Pancreas (tissue), 10 donors: ENCODE results near the gene ACER1. TPM values are rescaled to one million over a fixed set of nuclear protein-coding genes. Genes with fewer than 3 reads are reported as not detected.

ENCODE experiments used
- ATAC-seq, 4 donors: fragments of 200-7000 bp; cut with Tn5 transposase; one replicate each; pipeline versions ENCODE4 v1.8.0 to v1.9.1; 2020; ENCODE audit warnings: mild to moderate bottlenecking in 4 of 4, moderate library complexity in 4 of 4
- DNase-seq, 6 donors: peaks; one replicate each; pipeline ENCODE4 v3.0.0-alpha.2; 2020
- FAIRE-seq: peaks from 2 replicates; lab custom pipeline; 2012; peaks lifted over from hg19 to GRCh38; lab: Jason Lieb, UNC
- H3K27ac ChIP-seq, 4 donors: fragments of 200-600 bp; sonication (generic); 1 replicate in 3 of 4; 2 replicates in 1 of 4; pipeline versions ENCODE4 v1.5.0 to v1.8.0; 2020
- H3K27me3 ChIP-seq, 4 donors: fragments of 200-600 bp; one replicate each; pipeline ENCODE4 v1.8.0; 2021
- H3K36me3 ChIP-seq, 3 donors: fragments of 200-600 bp; sonication (generic) in 1 of 3; one replicate each; pipeline versions ENCODE4 v1.5.0 to v1.8.0; 2020 to 2021
- H3K4me1 ChIP-seq, 3 donors: fragments of 200-600 bp; one replicate each; pipeline ENCODE4 v1.8.0; 2021
- H3K4me3 ChIP-seq, 4 donors: fragments of 200-600 bp; sonication (generic) in 2 of 4; one replicate each; pipeline versions ENCODE4 v1.5.0 to v1.8.0; 2020 to 2021
- H3K9me3 ChIP-seq, 4 donors: fragments of 200-600 bp; one replicate each; pipeline ENCODE4 v1.8.0; 2021
- WGBS, 2 donors: extraction: QIAGEN DNeasy Blood & Tissue Kit; methylation state at CpG; one replicate each; pipeline ENCODE4 v1.1.7; 2013; 5-methylcytosine and 5-hydroxymethylcytosine counted together
- intact Hi-C, 3 donors: fragments of 100-400 bp; cut with DNase I; formaldehyde crosslinking; loops; one replicate each; pipeline versions ENCODE4 v1.11.1 to v1.14.2; 2022
- polyA plus RNA-seq, 2 donors: library from polyadenylated mRNA; stranded (reverse); fragments of 200-250 nt; gene quantifications; one replicate each; pipeline ENCODE4 v1.2.3, GENCODE V29; 2013
- total RNA-seq, 6 donors: library from RNA; stranded (reverse); fragmentation: NEBNext Ultra II Directional in 4 of 6; extraction: Animal tissue kit (Norgen Biotek cat#: 25700) in 4 of 6; gene quantifications; one replicate each; pipeline versions ENCODE4 v1.2.1 to v1.2.4, GENCODE V29; 2021 to 2023
- TF ChIP-seq, protein P1 (sequence below), 4 donors: fragments of 200-600 bp; sonication (generic) in 3 of 4; IDR thresholded peaks; one replicate each; pipeline versions ENCODE4 v1.5.0 to v1.8.0; 2021; ENCODE audit warnings: antibody characterized with exemption in 4 of 4
- donor health status: healthy with polysubstance abuse.
- donor health status: DM: no; HTN: no; CAD: no; lungs with moderate emphysema.
- donor health status: DM: no; HTN: no; CAD: no.
- donor health status: control.
- donor health status: control.
- donor health status: Bipolar disorder and iron deficiency.
- donor health status: DM: yes; HTN: yes; CAD: no.
- donor health status: DM: no; HTN: no; CAD: no.
- donor health status: DM: no; HTN: no; CAD: no.
- donor health status: DM: yes; HTN: yes; CAD: no.

ACER1 gene
- total and polyA plus RNA-seq, 8 donors = not detected

DNA sequence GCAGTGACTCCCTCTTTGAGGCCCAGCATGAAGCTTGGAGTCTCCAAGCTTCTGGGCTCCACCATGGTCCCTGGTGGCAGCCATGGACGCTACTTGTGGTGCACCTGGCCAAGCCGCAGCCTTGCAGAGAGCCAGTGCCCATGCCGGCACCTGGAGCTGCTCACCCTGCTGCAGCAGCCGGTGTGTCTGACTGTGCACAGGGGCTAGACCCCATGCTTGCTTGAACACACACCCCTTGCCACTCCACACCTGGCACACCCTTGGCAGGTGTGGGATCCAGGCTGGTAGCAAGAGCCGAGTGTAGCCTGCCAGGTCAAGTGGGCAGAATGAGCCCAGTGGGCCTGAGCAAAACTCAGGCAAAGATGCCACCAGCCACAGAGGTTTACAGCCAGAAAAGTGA is 35.0 kb downstream of the ACER1 start:
- Histone ChIP-seq H3K4me3 (no peak overlapping the region), H3K36me3 (no peaks in the 10 kb centered on the region), H3K27me3 (no peaks in the 10 kb centered on the region), H3K4me1 (no peaks in the 10 kb centered on the region), H3K9me3 (no peaks in the 10 kb centered on the region), H3K27ac (no peak overlapping the region)
- intact Hi-C loops = loop anchor here in 1 of 3 donors (5.0 kb wide), 1 partner anchor 131 kb away; no protein-coding TSS in a partner anchor
- TF ChIP-seq, protein P1, sequence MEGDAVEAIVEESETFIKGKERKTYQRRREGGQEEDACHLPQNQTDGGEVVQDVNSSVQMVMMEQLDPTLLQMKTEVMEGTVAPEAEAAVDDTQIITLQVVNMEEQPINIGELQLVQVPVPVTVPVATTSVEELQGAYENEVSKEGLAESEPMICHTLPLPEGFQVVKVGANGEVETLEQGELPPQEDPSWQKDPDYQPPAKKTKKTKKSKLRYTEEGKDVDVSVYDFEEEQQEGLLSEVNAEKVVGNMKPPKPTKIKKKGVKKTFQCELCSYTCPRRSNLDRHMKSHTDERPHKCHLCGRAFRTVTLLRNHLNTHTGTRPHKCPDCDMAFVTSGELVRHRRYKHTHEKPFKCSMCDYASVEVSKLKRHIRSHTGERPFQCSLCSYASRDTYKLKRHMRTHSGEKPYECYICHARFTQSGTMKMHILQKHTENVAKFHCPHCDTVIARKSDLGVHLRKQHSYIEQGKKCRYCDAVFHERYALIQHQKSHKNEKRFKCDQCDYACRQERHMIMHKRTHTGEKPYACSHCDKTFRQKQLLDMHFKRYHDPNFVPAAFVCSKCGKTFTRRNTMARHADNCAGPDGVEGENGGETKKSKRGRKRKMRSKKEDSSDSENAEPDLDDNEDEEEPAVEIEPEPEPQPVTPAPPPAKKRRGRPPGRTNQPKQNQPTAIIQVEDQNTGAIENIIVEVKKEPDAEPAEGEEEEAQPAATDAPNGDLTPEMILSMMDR (IDR thresholded peaks at IDR 0.05) = no peak
- no peak for ATAC-seq
- DNase-seq = no peak
- WGBS, 2 donors = 93 to 98% methylated on average over 4 to 5 of the region's 5 CpGs
- FAIRE-seq = no peak

- WGBS, 2 donors = 63 to 68% methylated on average over 6 of the region's 6 CpGs
- TF ChIP-seq, protein P1 (IDR thresholded peaks at IDR 0.05) = no peak
- ATAC-seq = no peak
- DNase-seq = no peak
- intact Hi-C loops = loop anchor here in 1 of 3 donors (5.0 kb wide), 1 partner anchor 130 kb away; no protein-coding TSS in a partner anchor
- H3K27me3 ChIP-seq = no peaks in the 10 kb centered on the region
- no peak for FAIRE-seq
- no peak overlapping the region for H3K27ac ChIP-seq
- no peak overlapping the region for H3K4me3 ChIP-seq
- no peaks in the 10 kb centered on the region for H3K36me3 ChIP-seq
- H3K9me3 ChIP-seq = peaks cover 0 to 1% (median under 1%) of the 10 kb centered on the region in 4 donors
- H3K4me1 ChIP-seq = no peaks in the 10 kb centered on the region
Measured at GRCh38 chr19:6297202-6297601, 36.2 kb downstream of the ACER1 start.

- Histone ChIP-seq H3K36me3 (no peaks in the 10 kb centered on the region), H3K27ac (no peak overlapping the region), H3K9me3 (peaks cover 0 to 6% (median 3%) of the 10 kb centered on the region in 4 donors), H3K4me3 (no peak overlapping the region), H3K27me3 (no peaks in the 10 kb centered on the region), H3K4me1 (no peaks in the 10 kb centered on the region)
- WGBS, 2 donors = 62 to 63% methylated on average over 4 of the region's 4 CpGs
- intact Hi-C loops = no loop called here
- TF ChIP-seq, protein P1 (IDR thresholded peaks at IDR 0.05) = no peak
- DNase-seq (no peak), ATAC-seq (no peak), FAIRE-seq (no peak)
Measured at GRCh38 chr19:6292006-6292405, 41.4 kb downstream of the ACER1 start.

- Histone ChIP-seq H3K27ac (no peak overlapping the region), H3K36me3 (no peaks in the 10 kb centered on the region), H3K4me1 (no peaks in the 10 kb centered on the region), H3K9me3 (peaks cover 0 to 6% (median 3%) of the 10 kb centered on the region in 4 donors), H3K4me3 (no peak overlapping the region), H3K27me3 (no peaks in the 10 kb centered on the region)
- TF ChIP-seq, protein P1 (IDR thresholded peaks at IDR 0.05) = no peak
- ATAC-seq (no peak), FAIRE-seq (no peak), DNase-seq (no peak)
- intact Hi-C loops = no loop called here
- WGBS, 2 donors = 93 to 94% methylated on average over 1 of the region's 1 CpG
Measured at GRCh38 chr19:6288737-6289136, 44.7 kb downstream of the ACER1 start.

- H3K27me3 ChIP-seq = no peaks in the 10 kb centered on the region
- ATAC-seq (no peak), DNase-seq (peak in 1 of 6 donors; percentile 39), FAIRE-seq (no peak)
- TF ChIP-seq, protein P1 (IDR thresholded peaks at IDR 0.05) = no peak
- peaks cover 0 to 6% (median 3%) of the 10 kb centered on the region in 4 donors for H3K9me3 ChIP-seq
- no peak overlapping the region for H3K4me3 ChIP-seq
- no peaks in the 10 kb centered on the region for H3K4me1 ChIP-seq
- 68 to 80% methylated on average over 6 of the region's 6 CpGs for WGBS, 2 donors
- intact Hi-C loops = no loop called here
- H3K27ac ChIP-seq = no peak overlapping the region
- H3K36me3 ChIP-seq = no peaks in the 10 kb centered on the region
Measured at GRCh38 chr19:6287269-6287885, 46.0 kb downstream of the ACER1 start.
